Tibial nerve (tissue), 4 donors: ENCODE results near the gene EIF3C.
"Not testable (repeated sequence)": the region's sequence is repeated elsewhere in the genome, so short reads cannot be mapped to it uniquely, and the experiment has no call there.

ENCODE experiments used
- CTCF ChIP-seq, 5 experiments: fragments of 200-600 bp in 3 of 5; fragments of 450-650 bp in 2 of 5; sonication (generic) in 3 of 5; IDR thresholded peaks; one replicate each; pipeline ENCODE4 v1.5.1; 2016 to 2019; ENCODE audit warnings: antibody characterized with exemption in 5 of 5, mild to moderate bottlenecking in 3 of 5, moderate library complexity in 2 of 5
- EP300 ChIP-seq, 2 donors: sonication (generic); formaldehyde crosslinking; IDR thresholded peaks; one replicate each; pipeline ENCODE4 v1.6.1; 2017; ENCODE audit warnings: antibody characterized with exemption in 2 of 2, mild to moderate bottlenecking in 1 of 2
- POLR2A ChIP-seq, 2 donors: fragments of 450-650 bp; IDR thresholded peaks; one replicate each; pipeline ENCODE4 v1.6.1; 2017; ENCODE audit warnings: antibody characterized with exemption in 2 of 2, mild to moderate bottlenecking in 2 of 2, moderate library complexity in 2 of 2

- TF ChIP-seq CTCF, POLR2A, EP300 (IDR thresholded peaks at IDR 0.05): not testable (repeated sequence)
Observed at GRCh38 chr16:28782357-28782756, 71.1 kb downstream of the EIF3C start.
